GM12874 (cell line): ENCODE results near the gene RHOG.

ENCODE experiments used
- TF ChIP-seq, protein P1 (sequence below): IDR thresholded peaks from 2 replicates; pipeline ENCODE4 v1.5.1; 2011; ENCODE audit warnings: low read depth, mild to moderate bottlenecking, control low read depth, low read length, moderate library complexity; ENCODE audit not compliant: insufficient read depth

The RHOG gene

DNA sequence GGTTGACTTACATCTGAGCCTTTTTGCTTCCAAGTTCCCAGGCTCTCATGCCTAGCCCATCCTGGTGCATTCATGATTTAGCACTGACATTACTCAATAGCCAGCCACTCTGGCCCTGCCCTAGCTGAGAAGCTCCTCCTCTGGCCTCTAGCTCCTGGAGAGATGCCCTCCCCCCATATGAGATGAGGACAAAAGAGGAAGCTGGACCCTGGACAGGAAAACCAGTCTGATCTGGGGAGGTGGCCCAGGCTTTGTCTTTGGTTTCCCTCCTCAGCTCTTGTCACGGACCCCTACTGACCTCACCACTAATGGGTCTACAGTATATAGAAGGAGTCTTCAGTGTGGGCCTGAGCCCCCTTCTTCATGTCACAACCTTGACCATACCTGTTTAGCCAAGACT lies 3.0 kb downstream of the RHOG start:
- TF ChIP-seq, protein P1, sequence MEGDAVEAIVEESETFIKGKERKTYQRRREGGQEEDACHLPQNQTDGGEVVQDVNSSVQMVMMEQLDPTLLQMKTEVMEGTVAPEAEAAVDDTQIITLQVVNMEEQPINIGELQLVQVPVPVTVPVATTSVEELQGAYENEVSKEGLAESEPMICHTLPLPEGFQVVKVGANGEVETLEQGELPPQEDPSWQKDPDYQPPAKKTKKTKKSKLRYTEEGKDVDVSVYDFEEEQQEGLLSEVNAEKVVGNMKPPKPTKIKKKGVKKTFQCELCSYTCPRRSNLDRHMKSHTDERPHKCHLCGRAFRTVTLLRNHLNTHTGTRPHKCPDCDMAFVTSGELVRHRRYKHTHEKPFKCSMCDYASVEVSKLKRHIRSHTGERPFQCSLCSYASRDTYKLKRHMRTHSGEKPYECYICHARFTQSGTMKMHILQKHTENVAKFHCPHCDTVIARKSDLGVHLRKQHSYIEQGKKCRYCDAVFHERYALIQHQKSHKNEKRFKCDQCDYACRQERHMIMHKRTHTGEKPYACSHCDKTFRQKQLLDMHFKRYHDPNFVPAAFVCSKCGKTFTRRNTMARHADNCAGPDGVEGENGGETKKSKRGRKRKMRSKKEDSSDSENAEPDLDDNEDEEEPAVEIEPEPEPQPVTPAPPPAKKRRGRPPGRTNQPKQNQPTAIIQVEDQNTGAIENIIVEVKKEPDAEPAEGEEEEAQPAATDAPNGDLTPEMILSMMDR, result no peak

DNA sequence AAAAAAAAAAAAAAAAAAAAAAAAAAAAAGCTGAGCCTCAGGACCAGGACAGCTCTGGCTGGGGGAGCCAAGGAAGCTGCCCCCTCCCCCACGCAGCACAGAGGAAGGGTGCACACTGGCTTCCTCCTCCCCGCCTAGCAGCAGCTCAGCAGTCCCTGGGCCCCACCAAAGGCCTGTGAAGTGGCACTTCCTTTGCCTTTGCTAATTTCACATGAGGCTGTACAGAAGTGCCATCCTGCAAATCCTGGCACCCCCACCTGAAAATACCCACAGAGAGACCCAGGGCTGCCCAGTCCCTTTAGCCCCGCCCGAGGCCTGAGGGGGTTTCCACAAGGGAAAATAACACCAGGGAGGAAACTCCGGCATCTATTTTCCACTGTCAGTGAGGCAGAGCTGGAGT lies 3.9 kb downstream of the RHOG start:
- TF ChIP-seq, protein P1, result no peak

DNA sequence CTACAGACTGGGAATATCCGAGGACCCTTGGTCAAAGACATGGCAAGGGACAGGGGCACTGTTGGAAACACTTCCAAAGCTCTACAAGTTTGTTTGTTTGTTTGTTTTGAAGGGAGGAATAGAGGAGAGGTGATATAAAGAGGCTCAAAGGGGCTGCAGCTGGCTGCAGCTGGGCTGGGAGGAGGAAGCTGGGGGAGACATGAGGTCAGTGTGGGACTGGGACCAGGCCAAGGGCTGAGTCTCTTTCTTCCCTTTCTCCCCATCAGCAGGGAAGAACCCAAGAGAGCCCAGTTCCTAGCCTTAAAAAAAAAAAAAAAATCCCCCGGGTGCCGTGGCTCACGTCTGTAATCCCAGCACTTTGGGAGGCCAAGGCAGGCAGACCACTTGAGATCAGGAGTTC lies 5.0 kb downstream of the RHOG start:
- TF ChIP-seq, protein P1, result no peak

DNA sequence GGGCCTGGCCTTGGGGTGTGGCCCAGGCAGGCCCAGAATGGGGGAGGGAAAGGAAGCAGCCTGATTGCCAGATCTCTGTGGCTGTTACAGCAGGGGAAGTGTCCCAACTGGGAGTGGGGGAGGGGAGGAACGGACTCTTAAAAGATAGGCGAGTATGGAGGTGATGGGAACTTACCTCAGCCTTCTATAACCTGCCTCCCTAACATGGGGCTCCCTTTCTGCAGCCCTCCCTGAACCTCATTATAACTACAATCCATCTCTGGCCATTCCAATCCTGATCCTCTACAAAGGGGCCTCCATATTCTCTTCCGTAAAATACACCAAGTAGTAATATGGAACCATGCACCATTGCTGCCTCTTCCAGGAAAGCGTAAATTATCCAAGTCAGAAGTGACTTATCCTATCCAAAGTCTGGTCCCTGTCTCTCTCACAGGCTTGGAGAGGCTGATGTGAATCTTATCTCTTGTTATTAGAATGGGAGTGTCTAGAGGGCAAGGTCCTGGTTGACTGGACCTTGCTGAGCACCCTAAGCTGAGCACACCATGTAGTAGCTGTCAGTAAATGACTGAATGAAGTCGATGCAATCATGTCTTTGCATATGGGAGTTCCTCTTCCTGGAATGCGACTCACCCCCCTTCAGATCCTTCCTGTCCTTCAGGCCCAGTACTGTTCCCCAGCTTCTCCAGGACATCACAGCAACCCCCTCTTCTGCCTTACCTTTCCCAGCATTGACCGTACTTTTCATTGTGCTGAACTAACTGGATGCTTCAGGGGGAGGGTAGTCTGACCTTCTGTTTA lies 5.9 kb downstream of the RHOG start:
- TF ChIP-seq, protein P1, result no peak

DNA sequence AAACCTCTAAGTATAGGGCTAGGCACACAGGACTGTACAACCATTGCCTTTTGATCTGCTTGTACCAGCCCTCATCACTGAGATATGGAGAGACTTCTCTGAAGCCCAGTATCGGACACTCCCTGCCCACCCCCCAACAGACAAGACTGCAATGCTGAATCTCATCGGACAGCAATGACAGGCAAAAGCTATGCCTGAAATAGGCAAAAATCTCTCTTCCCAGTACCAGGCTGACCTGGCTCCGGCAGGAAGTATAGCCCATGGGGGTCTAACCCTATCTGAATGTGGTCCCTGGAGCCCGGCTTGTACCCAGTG lies 6.5 kb downstream of the RHOG start:
- TF ChIP-seq, protein P1, result no peak

DNA sequence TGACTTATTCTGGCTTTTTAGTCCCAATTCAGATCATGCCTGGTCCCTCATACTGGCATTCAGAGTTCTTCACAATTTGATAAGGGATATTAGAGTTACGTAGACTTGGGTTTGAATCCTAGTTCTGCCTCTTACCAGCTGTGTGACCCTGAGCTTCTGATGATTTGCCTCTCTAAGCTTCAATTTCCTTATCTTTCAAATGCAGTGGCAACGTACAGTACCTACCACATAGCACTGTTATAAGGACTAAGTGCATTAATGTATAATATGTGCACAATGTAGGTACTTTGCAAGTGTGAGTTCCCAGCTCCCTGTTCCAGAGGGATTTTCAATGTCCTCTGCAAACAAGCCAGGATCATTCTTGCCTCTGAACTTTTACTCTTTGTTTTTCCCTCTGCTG lies 7.3 kb downstream of the RHOG start:
- TF ChIP-seq, protein P1, result no peak

- TF ChIP-seq, protein P1, result no peak
Observed at GRCh38 chr11:3832816-3833215, 7.9 kb downstream of the RHOG start.
